ENCODE data around the gene SULT2A1.
"Not testable (repeated sequence)": the region's sequence is repeated elsewhere in the genome, so short reads cannot be mapped to it uniquely, and the experiment has no call there.

GRCh38 chr19:47858231-47858630, 27.9 kb downstream of the SULT2A1 start:
- TF ChIP-seq SMC3 (conservative IDR thresholded peaks at IDR 0.05; ENCODE audit: poor library complexity); CTCF (IDR thresholded peaks at IDR 0.05; ENCODE audit: poor library complexity, severe bottlenecking); POLR2AphosphoS5 (IDR thresholded peaks at IDR 0.05): not testable (repeated sequence)
